BJ (cell line): Measurements from ENCODE around the gene ANKRD44. TPM values are rescaled to one million over a fixed set of nuclear protein-coding genes. Genes with fewer than 3 reads are reported as not detected.

Experiments
- CTCF ChIA-PET: fragments of 350-600 bp; formaldehyde crosslinking; extraction: SDS; loops from one replicate; lab custom pipeline; 2021; ENCODE audit warnings: antibody characterized with exemption, inconsistent platforms; lab: Yijun Ruan, JAX
- POLR2A ChIA-PET: fragments of 300-600 bp; sonication (Branson Sonifier 250); formaldehyde crosslinking; extraction: SDS; loops from one replicate; lab custom pipeline; 2021; ENCODE audit warnings: antibody characterized with exemption; lab: Charles Lee
- DNase-seq: peaks from one replicate; pipeline ENCODE4 v3.0.0-alpha.2; 2011; ENCODE audit warnings: low read depth
- H3K27me3 ChIP-seq: 2 replicates; pipeline ENCODE4 v1.6.0; 2011; ENCODE audit warnings: low read length; ENCODE audit not compliant: control insufficient read depth, insufficient read depth
- H3K36me3 ChIP-seq: 2 replicates; pipeline ENCODE4 v1.5.1; 2011; ENCODE audit warnings: low read length; ENCODE audit not compliant: control insufficient read depth, insufficient read depth
- H3K4me3 ChIP-seq: 2 replicates; pipeline ENCODE4 v1.5.1; 2011; ENCODE audit warnings: low read depth, mild to moderate bottlenecking, control low read depth, low read length
- polyA plus RNA-seq: library from polyadenylated mRNA; depleted of rRNA; stranded (reverse); fragments of >200 nt; gene quantifications from 2 replicates; pipeline ENCODE4 v1.2.3, GENCODE V29; 2011
- TF ChIP-seq, protein P1 (sequence below): IDR thresholded peaks from 2 replicates; pipeline ENCODE4 v1.5.1; 2011; ENCODE audit warnings: low read depth, mild to moderate bottlenecking, control low read depth, inconsistent platforms, low read length, moderate library complexity; ENCODE audit not compliant: insufficient read depth

Gene ANKRD44
- polyA plus RNA-seq, 1 experiment = 12.4 TPM

DNA sequence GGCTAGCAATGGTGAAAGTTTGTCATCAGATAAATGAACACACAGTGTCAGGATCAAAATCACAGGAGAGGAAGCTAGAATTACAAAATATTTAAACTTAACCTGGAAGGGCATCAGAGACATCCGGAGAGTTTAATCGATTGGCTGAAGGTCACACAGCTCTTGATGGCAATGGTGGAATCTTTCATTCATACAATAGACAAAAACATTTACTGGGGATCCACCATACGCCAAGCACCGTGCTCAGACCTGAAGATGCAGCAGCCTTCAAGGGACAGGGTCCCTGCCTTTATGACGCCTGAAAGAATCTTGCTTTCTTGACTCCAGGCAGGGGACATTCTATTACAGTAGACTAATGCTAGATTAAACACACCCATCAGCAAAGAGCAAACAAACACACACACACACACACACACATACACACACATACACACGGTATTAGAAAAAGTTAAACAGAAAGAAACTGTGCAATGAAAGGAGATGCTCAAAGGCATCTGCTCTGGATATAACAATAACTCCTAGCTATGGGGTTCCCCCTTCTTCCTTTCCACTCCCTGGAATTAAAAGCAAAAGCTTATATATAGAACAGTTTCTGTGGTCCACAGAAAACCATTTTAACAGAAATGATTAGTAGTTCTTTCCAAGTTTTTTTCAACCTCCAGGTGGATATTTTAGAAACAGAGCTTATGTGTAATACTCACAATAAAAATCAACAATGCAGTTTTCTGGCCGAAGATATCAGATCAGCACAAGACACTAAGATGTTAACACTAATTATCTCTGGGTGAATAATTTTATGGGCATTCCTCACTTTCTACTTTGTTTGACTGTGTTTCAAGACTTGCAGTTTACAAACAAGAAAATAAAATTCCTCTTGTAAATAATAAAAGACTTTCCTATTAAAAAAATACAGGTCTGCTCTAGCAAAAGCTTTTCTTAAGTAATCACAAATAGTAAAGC is 151.7 kb downstream of the ANKRD44 start:
- no peak for DNase-seq
- Histone ChIP-seq H3K4me3 (no peak overlapping the region), H3K36me3 (no peaks in the 10 kb centered on the region), H3K27me3 (no peaks in the 10 kb centered on the region)
- ChIA-PET POLR2A (no interaction called here), CTCF (interaction anchor here (1.5 to 3.0 kb wide), 2 partner anchors 9 to 10 kb away, joined by 3 to 23 read pairs; no protein-coding TSS in a partner anchor)
- TF ChIP-seq, protein P1, sequence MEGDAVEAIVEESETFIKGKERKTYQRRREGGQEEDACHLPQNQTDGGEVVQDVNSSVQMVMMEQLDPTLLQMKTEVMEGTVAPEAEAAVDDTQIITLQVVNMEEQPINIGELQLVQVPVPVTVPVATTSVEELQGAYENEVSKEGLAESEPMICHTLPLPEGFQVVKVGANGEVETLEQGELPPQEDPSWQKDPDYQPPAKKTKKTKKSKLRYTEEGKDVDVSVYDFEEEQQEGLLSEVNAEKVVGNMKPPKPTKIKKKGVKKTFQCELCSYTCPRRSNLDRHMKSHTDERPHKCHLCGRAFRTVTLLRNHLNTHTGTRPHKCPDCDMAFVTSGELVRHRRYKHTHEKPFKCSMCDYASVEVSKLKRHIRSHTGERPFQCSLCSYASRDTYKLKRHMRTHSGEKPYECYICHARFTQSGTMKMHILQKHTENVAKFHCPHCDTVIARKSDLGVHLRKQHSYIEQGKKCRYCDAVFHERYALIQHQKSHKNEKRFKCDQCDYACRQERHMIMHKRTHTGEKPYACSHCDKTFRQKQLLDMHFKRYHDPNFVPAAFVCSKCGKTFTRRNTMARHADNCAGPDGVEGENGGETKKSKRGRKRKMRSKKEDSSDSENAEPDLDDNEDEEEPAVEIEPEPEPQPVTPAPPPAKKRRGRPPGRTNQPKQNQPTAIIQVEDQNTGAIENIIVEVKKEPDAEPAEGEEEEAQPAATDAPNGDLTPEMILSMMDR = no peak

DNA sequence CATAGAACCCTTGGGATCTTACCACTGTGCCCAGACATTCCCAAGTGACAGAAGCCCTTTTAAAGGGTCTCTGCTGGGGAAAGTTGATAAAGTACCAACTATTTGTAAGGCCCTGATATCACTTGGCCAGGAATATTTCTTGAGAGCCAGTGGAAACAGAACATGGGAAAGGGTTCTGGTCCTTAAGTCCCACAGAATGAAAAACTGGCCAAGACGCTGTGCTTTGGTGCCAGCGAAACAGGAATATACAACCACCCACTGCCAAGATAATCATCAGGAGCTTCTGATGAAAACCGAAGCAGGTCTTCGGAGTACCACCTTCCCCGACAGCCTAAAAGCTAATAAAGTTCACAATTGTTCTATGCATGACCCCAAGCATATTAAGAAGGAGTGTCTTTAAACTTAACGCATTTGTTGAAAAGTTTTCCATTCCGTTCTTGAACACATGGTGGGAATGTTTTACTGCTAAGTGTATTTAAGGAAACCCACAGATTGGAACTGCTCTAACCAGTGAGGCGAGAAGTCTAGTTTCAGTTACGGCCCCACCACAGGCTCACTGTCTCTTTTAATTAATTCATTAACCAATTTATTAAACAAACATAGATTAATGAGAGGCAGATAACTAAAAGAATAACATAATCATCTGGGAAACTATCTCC is 152.6 kb downstream of the ANKRD44 start:
- CTCF ChIA-PET = interaction anchor here (0.7 to 3.0 kb wide), 3 partner anchors 9 to 24 kb away, joined by 3 to 23 read pairs (median 4); no protein-coding TSS in a partner anchor
- POLR2A ChIA-PET = no interaction called here
- Histone ChIP-seq H3K4me3 (no peak overlapping the region), H3K27me3 (no peaks in the 10 kb centered on the region), H3K36me3 (no peaks in the 10 kb centered on the region)
- TF ChIP-seq, protein P1 = no peak
- DNase-seq = no peak

DNA sequence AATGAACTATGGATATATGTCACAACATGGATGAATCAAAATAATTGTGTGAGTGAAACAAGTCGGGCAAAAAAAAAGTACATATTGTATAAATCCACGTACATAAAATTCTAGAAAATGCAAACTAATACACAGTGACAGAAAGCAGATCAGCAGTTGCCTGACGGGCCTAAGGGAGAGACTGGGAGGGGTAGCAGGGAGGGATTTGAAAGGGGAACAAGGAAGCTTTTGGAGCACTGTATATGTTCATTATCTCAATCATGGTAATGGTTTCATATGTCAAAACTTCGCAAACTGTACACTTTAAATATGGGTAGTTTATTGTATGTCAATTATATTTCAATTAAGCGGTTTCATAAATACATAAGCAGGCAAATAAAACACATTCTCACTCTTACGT is 153.8 kb downstream of the ANKRD44 start:
- no peaks in the 10 kb centered on the region for H3K36me3 ChIP-seq
- ChIA-PET CTCF (no interaction called here), POLR2A (no interaction called here)
- H3K4me3 ChIP-seq = no peak overlapping the region
- DNase-seq = no peak
- H3K27me3 ChIP-seq = no peaks in the 10 kb centered on the region
- TF ChIP-seq, protein P1 = no peak

DNA sequence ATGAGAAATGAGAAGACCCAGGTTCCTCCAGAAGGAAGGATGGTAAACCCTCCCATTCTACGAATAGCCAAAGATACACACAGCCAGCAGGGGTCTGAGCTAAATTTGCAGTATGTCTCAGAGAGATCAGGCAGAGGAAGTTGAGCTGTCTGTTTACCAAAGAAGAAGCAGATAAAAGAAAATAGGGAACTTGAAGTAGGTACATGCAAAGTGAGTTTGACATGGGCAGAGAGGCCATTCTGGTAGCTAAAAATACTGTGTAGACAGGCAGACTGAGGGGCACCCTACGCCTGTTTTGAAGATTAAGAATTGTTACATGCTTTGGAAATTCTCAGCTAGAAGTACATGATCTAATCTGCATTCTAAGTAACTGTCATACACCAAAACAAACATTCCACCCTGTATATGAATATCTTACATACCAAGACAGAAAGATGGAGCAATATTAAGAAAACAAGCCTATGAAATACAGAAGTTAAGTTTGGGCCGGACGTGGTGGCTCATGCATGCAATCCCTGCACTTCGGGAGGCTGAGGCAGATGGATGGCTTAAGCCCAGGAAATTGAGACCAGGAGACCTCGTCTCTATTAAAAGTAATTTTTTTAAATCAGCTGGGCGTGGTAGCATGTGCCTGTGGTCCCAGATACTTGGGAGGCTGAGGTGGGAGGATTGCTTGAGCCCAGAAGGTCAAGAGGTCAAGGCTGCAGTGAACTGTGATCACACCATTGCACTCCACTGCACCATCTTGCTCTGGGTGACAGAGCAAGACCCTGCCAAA is 157.9 kb downstream of the ANKRD44 start:
- CTCF ChIA-PET = interaction anchor here (0.6 to 1.2 kb wide), 3 partner anchors 16 to 150 kb away, joined by 3 read pairs; no protein-coding TSS in a partner anchor
- Histone ChIP-seq H3K4me3 (no peak overlapping the region), H3K36me3 (no peaks in the 10 kb centered on the region), H3K27me3 (no peaks in the 10 kb centered on the region)
- TF ChIP-seq, protein P1 = no peak
- POLR2A ChIA-PET = no interaction called here
- no peak for DNase-seq

DNA sequence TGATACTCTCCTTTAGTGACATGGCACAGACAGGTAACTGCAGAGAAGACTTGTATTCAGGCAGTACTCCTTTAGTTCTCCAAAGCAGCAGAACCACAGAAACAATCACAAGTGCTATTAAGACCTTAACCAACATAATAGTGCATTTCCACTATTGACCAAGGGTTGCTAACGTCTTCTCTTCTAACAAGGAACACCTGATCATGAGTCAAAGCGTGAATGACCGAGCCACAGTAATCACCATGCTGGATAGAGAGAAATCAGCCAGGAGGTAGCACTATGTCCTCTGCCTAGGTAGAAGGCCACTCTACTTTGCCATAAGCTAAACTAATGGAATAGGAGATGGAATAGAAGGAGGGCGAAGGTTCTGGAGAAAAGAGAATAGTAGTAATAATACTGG is 161.0 kb downstream of the ANKRD44 start:
- no peaks in the 10 kb centered on the region for H3K36me3 ChIP-seq
- TF ChIP-seq, protein P1 = no peak
- H3K27me3 ChIP-seq = no peaks in the 10 kb centered on the region
- ChIA-PET POLR2A (no interaction called here), CTCF (interaction anchor here (0.8 kb wide), 1 partner anchor 9 kb away, joined by 3 read pairs; no protein-coding TSS in a partner anchor)
- H3K4me3 ChIP-seq = no peak overlapping the region
- DNase-seq = no peak
